Stimulated activated CD4-positive, alpha-beta T cell treated with anti-CD3 and anti-CD28 coated beads, Interleukin-4, amount 100 ng/mL, for 48 hours (primary cell): ENCODE data around the gene PSMD6.

Experiments
- DNase-seq, 2 donors: peaks; one replicate each; pipeline ENCODE4 v3.0.0-alpha.2; 2020; ENCODE audit warnings: low read depth in 2 of 2

PSMD6 gene

GRCh38 chr3:64046592-64046991 is 23.3 kb upstream of the PSMD6 start:
- no peak for DNase-seq

GRCh38 chr3:64042952-64043351 is 19.7 kb upstream of the PSMD6 start:
- DNase-seq = no peak

- no peak for DNase-seq
Observed at GRCh38 chr3:64039981-64040733, 16.9 kb upstream of the PSMD6 start.

- DNase-seq = no peak
Observed at GRCh38 chr3:64039332-64039731, 16.0 kb upstream of the PSMD6 start.

DNA sequence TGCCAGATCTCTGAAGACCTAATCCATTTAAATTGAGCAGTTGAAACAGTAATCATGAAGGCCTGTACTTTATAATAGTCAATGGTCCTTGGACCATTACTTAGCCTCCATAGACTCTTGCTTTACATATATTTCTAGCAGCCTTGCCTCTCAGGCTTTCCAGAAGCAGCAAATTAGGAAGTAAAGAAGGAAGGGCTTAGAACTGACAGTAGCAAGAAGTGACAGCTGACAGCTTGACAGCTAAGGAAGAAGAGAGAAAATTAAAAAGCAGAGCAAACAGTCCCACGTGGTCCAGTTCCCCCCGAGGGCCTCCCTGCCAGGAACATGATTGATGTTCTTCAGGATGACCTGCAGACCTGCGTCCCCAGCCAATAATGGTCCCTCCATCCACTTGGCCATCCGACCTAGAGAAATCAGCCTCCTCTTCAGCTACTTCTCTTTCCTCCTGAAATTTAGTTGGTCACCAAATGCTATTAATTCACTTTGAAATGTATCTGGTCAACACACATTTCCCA is 15.0 kb upstream of the PSMD6 start:
- no peak for DNase-seq

DNA sequence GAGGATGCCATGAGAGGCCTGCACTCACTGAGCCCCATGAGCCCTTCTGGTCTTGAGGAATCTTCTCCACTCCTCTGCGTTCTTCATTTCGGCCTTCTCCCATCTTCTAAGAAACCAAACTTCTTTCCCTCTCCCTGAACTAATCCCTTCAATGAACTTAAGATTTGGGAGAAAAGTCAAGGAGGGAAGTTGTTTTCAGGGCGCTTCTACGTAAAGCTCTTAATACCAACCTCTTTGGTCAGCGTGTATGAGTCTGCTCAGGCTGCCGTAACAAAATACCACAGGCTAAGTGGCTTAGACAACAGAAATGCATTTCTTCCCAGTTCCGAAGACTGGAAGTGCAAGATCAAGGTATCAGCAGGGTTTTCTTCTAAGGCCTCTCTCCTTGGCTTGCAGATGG is 13.8 kb upstream of the PSMD6 start:
- DNase-seq = no peak

DNA sequence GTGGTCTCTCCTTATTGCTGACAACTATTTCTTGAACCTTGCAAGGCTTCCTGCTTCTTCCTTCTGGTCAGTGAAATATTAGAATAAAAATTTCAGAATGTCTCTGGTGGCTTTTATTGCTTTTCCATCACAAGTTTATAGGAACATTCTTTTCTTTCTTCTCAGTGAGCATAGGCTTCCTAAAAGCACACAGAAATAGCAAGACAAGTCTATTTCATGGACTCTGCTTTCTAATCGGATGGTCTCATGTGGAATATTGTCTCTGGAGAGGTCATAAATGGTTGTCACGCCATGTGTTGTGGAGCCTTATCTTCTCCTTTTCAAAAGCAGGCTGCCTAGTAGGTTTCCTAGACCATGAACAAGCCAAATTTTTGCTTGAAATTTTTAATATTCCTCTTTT is 9.8 kb upstream of the PSMD6 start:
- DNase-seq = no peak

GRCh38 chr3:64031540-64032508 is 8.5 kb upstream of the PSMD6 start:
- no peak for DNase-seq

DNA sequence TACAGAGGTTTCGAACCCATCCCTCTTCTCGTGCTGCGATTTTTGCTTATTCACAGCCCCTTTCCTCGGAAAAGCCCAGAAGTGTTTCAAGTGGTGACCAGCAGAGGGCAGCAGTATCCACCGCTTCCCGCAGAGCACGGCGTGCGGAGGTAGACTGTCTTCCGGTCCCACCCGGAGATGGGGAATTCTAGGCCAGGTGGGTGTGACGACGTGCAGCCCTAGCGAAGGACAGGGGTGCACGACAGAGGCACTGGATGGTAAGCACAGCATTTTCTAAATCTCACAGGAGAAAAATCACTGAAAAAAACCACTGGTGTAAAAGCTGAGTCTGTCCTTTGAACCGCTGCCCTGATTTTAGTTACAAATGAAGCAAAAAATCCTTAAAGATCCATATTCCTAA is 7.4 kb upstream of the PSMD6 start:
- peak; percentile 62 to 66 for DNase-seq

DNA sequence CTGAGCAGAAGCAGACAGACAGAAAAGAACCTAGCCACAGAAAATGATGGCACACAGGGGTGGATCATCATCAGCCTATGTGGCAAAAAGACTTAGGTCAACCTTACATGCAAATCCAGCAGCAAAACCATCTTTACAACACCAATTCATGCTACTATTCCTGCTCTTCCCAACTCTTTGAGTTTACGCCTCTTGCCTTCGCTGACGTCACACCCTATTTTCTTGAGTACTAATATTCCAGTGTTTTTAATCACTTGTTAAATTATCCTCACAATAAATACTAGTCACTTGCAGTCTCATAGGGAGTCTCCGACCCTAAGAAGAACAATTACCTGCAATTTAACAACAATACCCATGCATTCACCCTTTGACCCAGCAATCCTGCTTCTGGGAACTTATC is 6.0 kb upstream of the PSMD6 start:
- DNase-seq = no peak

DNA sequence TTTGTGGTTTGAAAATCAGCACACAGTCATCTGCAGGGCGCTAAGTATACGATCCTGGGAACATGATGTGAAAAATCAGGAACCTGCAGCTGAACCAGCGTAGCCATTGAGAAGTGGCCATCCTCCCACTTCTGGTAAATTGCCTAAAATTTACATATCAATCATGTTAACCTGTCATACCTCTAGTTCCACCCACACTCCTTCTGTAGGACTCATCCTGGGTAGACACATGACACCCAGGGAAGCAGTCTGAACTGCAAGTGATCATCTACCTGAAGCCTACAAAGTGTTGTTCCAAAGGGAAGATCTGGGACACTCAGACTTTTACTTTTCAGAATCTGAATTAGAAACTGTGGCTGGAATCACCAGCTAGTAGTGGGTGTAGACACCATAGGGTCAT is 5.5 kb upstream of the PSMD6 start:
- no peak for DNase-seq

GRCh38 chr3:64027658-64028057 is 4.4 kb upstream of the PSMD6 start:
- DNase-seq = no peak

GRCh38 chr3:64026346-64026745 is 3.1 kb upstream of the PSMD6 start:
- DNase-seq = no peak

DNA sequence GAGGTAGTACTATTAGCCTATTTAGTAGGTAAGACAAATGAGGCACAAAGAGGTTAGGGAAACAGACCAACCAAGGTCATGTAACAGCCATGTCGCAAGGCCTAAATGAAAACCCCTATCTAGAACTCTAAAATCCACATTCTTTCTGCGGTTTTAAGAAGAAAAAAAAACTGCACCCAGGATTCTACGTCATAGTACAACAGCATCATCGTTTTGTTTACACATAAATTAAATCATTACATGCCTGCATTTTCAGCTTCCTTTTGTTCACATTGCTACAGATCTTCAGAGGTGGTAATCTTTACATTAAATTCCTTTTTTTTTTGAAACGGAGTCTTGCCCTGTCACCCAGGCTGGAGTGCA is 548 bp upstream of the PSMD6 start:
- DNase-seq = no peak

GRCh38 chr3:64022451-64023186 is 675 bp downstream of the PSMD6 start:
- DNase-seq = no peak

DNA sequence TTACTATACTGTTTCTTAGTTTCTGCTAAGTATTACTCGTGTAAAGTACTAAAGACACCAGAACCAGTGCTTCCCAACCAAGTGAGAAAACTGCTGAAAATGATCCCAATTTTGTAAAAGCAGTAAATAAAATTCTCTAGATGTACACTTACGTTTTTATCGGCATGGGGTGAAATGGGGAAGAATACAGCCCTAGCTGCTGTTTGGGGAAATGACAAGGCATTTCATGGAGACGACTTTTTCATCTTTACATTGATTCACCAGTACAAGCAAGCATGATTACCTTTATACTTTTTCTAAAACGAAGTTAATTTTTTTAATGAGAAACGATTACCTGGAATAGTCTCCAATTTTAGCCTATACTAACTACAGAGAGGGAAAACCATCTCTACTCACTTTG is 1.4 kb downstream of the PSMD6 start:
- no peak for DNase-seq

DNA sequence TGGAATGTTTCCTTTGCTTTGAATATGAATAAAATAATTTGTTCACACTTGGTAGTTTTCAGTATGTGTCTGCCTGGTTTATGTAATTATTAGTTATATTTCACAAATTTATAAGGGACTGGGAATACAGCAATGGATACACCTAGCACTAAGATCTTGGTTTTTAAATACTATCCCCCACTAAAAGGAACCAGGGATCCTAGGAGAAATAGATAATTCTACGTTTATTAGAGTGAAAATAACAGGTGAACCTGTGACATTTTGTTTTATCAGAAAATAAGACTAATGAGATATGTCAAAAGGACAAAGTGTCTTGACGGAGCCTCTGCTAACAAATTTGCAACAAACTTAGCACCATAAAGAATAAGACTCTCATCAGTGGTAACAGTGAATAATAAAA is 3.4 kb downstream of the PSMD6 start:
- DNase-seq = no peak

GRCh38 chr3:64019271-64019670 is 4.0 kb downstream of the PSMD6 start:
- DNase-seq = no peak

DNA sequence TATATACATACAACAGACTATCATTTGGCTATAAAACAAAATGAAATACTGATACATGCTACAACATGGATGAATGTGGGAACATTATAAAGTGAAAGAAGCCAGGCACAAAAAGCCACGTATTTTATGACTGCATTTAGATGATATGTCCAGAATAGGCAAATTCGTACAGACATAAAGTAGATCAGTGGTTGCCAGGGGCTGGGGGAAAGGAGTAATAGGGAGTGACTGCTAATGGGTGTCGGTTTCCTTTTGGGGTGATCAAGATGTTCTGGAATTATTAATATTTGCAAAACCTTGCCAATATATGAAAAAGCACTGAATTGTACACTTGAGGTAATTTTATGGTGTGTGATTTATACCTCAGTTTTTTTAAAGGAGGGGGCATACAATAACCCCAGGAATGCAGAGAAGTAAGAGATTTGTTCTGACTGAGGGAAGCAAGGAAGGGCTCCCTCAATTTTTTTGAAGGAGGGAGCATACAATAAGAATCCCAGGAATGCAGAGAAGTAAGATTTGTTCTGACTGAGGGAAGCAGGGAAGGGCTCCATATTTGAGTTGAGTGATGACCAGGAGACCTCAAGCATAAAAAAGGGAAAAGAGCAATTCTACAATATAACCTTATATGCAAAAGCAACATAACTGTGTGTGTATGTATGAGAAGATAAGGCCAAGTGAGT is 6.2 kb downstream of the PSMD6 start:
- DNase-seq = no peak

GRCh38 chr3:64011685-64012084 is 11.6 kb downstream of the PSMD6 start:
- no peak for DNase-seq

DNA sequence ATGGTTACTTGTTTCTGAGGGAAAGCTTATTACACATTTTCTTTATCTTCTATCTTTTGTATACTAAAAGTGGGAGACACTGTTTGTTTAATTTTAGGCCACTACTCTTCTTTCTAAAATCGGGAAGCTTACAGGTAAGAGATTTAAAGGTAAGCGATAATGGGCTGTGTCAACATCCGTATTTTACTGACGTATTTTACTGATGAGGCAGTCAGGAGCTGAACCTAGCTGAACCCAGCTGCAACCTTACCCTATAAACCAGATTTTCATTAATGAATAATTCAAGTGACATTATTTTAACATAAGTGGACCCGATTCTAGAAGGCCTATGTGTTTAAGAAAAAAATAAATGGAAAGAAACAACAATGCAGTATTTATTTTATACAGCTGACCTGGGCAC is 13.1 kb downstream of the PSMD6 start:
- no peak for DNase-seq

- DNase-seq = no peak
Observed at GRCh38 chr3:64009528-64009927, 13.8 kb downstream of the PSMD6 start.
